IMR-90 (cell line): ENCODE data around the gene SOWAHB.

Experiments
- CTCF ChIP-seq: conservative IDR thresholded peaks from 2 replicates; pipeline ENCODE4 v1.5.1; 2012; ENCODE audit warnings: mild to moderate bottlenecking, low read depth, low read length, improper control_type of control experiment
- RAD21 ChIP-seq: IDR thresholded peaks from 2 replicates; pipeline ENCODE4 v1.6.1; 2012; ENCODE audit warnings: low read length, improper control_type of control experiment

DNA sequence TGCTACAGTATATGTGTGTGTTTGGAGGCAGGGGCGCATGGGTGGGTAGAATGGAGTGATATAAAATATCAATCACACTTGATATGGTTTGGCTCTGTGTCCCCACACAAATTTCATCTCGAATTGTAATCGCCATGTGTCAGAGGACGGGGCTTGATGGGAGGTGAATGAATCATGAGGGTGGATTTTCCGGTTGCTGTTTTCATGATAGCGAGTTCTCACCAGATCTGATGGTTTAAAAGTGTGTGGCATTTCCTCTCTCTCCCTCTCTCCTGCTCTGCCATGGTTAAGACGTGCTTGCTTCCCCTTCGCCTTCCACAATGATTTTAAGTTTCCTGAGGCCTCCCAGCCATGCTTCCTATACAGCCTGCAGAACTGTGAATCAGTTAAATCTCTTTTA lies 14.8 kb downstream of the SOWAHB start:
- TF ChIP-seq CTCF (no peak), RAD21 (no peak)
